GM18505 (cell line): ENCODE measurements around the gene MAML3.

ENCODE experiments used
- ATAC-seq: cut with Tn5 transposase; IDR thresholded peaks from one replicate; pipeline ENCODE4 v1.9.1; 2021; ENCODE audit not compliant: unreplicated experiment
- POLR2A ChIP-seq: IDR thresholded peaks from 4 replicates; pipeline ENCODE4 v1.6.1; 2011; ENCODE audit warnings: borderline replicate concordance; ENCODE audit not compliant: insufficient read depth, insufficient read length; ENCODE audit errors: extremely low read depth

MAML3 gene

DNA sequence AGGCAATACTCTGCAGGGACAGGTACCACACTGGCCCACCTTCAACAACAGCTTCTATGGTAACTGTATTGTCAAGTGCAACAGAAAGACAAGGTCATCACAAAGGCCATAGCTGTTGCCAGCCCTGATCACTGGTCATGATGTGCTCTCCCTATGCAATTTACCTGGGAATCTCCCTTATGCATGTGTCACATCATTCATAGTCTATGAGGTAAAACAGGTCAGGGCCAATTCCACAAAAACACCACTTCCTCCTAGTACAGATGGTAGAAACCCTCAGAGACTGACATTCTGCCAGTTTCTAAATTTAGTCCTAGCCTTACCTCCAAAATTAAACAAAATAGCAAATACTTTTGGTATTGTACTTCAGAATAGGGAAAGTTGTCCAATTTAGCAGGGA is 355.5 kb downstream of the MAML3 start:
- no peak for TF ChIP-seq POLR2A
- no peak for ATAC-seq

GRCh38 chr4:139797287-139797686 is 356.7 kb downstream of the MAML3 start:
- no peak for TF ChIP-seq POLR2A
- ATAC-seq: no peak

- no peak for ATAC-seq
- no peak for TF ChIP-seq POLR2A
Measured at GRCh38 chr4:139795527-139796314, 358.3 kb downstream of the MAML3 start.

- TF ChIP-seq POLR2A: no peak
- ATAC-seq: no peak
Measured at GRCh38 chr4:139794158-139794954, 359.6 kb downstream of the MAML3 start.

DNA sequence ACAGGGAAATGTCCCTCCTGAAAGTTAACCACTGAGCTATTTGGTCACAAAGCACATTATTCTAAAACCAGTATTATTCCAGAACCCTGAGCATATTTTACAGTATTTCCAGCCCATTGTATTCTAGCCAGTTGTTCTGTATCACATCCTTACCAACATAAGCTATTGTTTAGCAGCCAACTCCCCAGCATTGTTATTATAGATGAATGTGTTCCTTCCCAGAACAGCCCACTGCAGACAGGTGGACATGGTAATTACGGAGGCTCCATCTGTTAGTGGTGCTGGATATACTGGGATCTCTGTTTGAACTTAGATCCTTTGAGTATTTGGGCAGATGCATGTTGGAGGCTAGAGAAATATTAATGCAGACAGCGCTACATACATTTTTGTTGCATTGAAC is 362.3 kb downstream of the MAML3 start:
- TF ChIP-seq POLR2A: no peak
- no peak for ATAC-seq

- TF ChIP-seq POLR2A: no peak
- ATAC-seq: no peak
Measured at GRCh38 chr4:139790291-139790690, 363.7 kb downstream of the MAML3 start.

GRCh38 chr4:139789096-139789654 is 364.8 kb downstream of the MAML3 start:
- ATAC-seq: no peak
- TF ChIP-seq POLR2A: no peak

DNA sequence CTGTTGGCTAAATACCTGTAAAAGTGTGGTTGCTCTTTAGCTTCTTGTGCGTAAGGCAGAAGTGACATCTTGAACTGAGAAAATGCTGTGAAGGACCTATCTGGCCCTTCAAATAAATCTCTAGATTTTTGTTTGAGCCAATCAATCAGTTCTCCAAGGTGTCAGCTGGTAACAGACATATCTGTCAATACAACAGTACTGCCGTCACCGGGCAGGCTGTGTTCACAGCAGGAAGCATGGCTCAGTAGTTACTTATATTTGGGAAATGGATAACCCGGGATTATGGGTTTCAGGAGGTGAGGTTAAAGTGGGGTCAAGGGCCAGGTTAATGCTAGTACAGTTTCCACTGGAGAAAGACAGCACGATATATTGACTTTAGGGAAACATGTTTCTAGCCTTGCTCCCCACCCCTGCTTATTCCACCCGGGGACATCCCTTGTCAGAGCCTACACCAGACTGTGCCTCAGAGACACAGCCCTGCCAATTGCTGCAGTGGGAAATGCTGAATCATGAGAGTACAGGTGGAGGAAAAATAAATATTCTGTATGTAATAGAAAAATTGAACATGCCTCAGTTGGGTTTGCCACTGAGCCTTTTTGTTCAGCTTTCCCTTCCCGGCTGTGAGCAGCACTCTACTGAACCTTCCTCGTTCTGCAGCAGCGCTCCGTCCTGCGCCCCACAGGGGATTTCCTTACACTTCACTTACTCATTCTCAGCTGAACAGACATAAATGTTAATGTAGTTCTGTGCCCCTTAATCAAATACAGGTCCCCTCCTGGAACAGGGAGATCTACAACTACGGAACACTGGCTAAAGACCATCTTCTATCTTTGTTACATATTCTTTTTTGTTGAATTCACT is 367.3 kb downstream of the MAML3 start:
- no peak for TF ChIP-seq POLR2A
- ATAC-seq: no peak

DNA sequence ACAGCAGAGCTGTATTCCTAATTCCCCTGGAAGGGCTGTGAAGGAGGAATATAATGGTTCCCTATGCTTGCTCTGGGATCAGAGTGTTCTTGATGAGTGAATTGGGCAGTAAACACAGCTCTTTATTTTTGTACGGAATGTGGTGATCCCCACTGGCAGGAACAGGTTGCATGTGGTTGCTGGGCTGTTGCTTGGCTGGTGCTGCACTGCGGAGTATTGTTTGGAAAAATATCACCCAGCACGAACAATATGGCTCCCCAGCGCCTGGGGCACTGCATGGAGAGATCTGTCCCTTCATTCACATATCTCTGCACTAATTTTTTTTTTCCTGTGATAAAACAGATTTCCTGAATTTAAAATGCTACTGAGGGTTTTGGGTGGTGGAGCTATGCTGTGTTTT is 368.6 kb downstream of the MAML3 start:
- TF ChIP-seq POLR2A: no peak
- ATAC-seq: no peak

- ATAC-seq: no peak
- no peak for TF ChIP-seq POLR2A
Measured at GRCh38 chr4:139783741-139784484, 370.1 kb downstream of the MAML3 start.

GRCh38 chr4:139782926-139783522 is 371.0 kb downstream of the MAML3 start:
- no peak for ATAC-seq
- no peak for TF ChIP-seq POLR2A

DNA sequence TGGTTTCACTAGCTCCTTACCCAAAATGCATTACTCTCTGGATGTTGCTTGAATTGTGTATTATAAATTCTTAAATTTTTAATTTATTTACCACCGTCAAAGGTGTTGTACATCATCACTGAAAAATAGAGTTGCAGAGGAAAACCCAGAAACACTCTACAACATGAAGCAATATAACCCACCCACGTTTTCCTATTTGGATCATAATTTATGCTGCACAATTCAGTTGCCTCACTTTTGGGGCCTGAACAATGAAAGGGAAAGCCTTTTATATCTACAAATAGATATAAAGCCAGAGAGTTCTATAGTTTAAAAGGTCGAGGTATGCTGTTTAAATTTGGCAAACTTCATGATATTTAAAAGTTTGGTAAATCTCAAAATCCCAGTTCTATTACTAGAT is 372.9 kb downstream of the MAML3 start:
- TF ChIP-seq POLR2A: no peak
- no peak for ATAC-seq
